ENCODE results near the gene CADPS2. TPM values are rescaled to one million over a fixed set of nuclear protein-coding genes. Genes with fewer than 3 reads are reported as not detected.
A peak's percentile ranks its signal among the peaks of the same experiment; 100 is the strongest.

Gene CADPS2
- total RNA-seq, 4 donors from 2014 or later = 2.2 to 9.2 (median 5.7) TPM

- intact Hi-C loops (cut with DNase I) = no loop called here
- WGBS, 2 donors = 35 to 49% methylated on average over 3 of the region's 3 CpGs
- peaks cover 16 to 53% (median 32%) of the 10 kb centered on the region in 3 donors for H3K4me1 ChIP-seq
- no peaks in the 10 kb centered on the region for H3K9me3 ChIP-seq
- TF ChIP-seq POLR2A (IDR thresholded peaks at IDR 0.05) = no peak
- TF ChIP-seq CTCF (IDR thresholded peaks at IDR 0.05) = no peak
- no peak overlapping the region for H3K4me3 ChIP-seq
- no peaks in the 10 kb centered on the region for H3K36me3 ChIP-seq
- H3K27me3 ChIP-seq = peaks cover 30 to 100% (median 72%) of the 10 kb centered on the region in 4 donors
- DNase-seq = no peak
- H3K27ac ChIP-seq = no peak overlapping the region
Observed at GRCh38 chr7:122309421-122309820, 576.8 kb downstream of the CADPS2 start.

- 37 to 41% methylated on average over 10 to 11 of the region's 13 CpGs for WGBS, 2 donors
- TF ChIP-seq POLR2A (IDR thresholded peaks at IDR 0.05) (no peak), CTCF (IDR thresholded peaks at IDR 0.05) (no peak)
- no peaks in the 10 kb centered on the region for H3K9me3 ChIP-seq
- H3K27me3 ChIP-seq = peaks cover 38 to 100% (median 80%) of the 10 kb centered on the region in 4 donors
- H3K27ac ChIP-seq = no peak overlapping the region
- no peaks in the 10 kb centered on the region for H3K36me3 ChIP-seq
- H3K4me1 ChIP-seq = peaks cover 16 to 62% (median 40%) of the 10 kb centered on the region in 3 donors
- intact Hi-C loops (cut with DNase I) = no loop called here
- DNase-seq = no peak
- no peak overlapping the region for H3K4me3 ChIP-seq
Observed at GRCh38 chr7:122307228-122307621, 579.0 kb downstream of the CADPS2 start.

- TF ChIP-seq POLR2A (IDR thresholded peaks at IDR 0.05) = no peak
- no peak for TF ChIP-seq CTCF (IDR thresholded peaks at IDR 0.05)
- Histone ChIP-seq H3K4me1 (peaks cover 16 to 63% (median 36%) of the 10 kb centered on the region in 3 donors), H3K9me3 (no peaks in the 10 kb centered on the region), H3K4me3 (peak overlapping the region in 2 of 4 donors; percentile 37 to 58), H3K36me3 (no peaks in the 10 kb centered on the region), H3K27me3 (peaks cover 41 to 100% (median 85%) of the 10 kb centered on the region in 4 donors), H3K27ac (no peak overlapping the region)
- intact Hi-C loops (cut with DNase I) = no loop called here
- 20 to 23% methylated on average over 23 to 28 of the region's 37 CpGs for WGBS, 2 donors
- no peak for DNase-seq
Observed at GRCh38 chr7:122306320-122307227, 579.7 kb downstream of the CADPS2 start.

- H3K4me1 ChIP-seq = peaks cover 16 to 54% (median 36%) of the 10 kb centered on the region in 3 donors
- peak overlapping the region in 3 of 4 donors; percentile 20 to 58 (median 37) for H3K4me3 ChIP-seq
- H3K27me3 ChIP-seq = peaks cover 36 to 100% (median 86%) of the 10 kb centered on the region in 4 donors
- intact Hi-C loops (cut with DNase I) = no loop called here
- H3K27ac ChIP-seq = no peak overlapping the region
- no peak for DNase-seq
- TF ChIP-seq CTCF (IDR thresholded peaks at IDR 0.05) (no peak), POLR2A (IDR thresholded peaks at IDR 0.05) (no peak)
- WGBS, 2 donors = 5 to 12% methylated on average over 25 to 33 of the region's 65 CpGs
- H3K36me3 ChIP-seq = no peaks in the 10 kb centered on the region
- H3K9me3 ChIP-seq = no peaks in the 10 kb centered on the region
Observed at GRCh38 chr7:122305475-122306319, 580.6 kb downstream of the CADPS2 start.
